ENCODE results near the gene MRPL33. TPM values are rescaled to one million over a fixed set of nuclear protein-coding genes. Genes with fewer than 3 reads are reported as not detected.
A peak's percentile ranks its signal among the peaks of the same experiment; 100 is the strongest.

The MRPL33 gene
- total RNA-seq, 1 donor from 2014 or later: 54.6 TPM

GRCh38 chr2:27727257-27727656 is 44.3 kb upstream of the MRPL33 start:
- no peak for TF ChIP-seq CTCF (conservative IDR thresholded peaks at IDR 0.05)
- H3K27me3 Mint-ChIP-seq: no peaks in the 10 kb centered on the region
- H3K27ac Mint-ChIP-seq: peak overlapping the region; percentile 20
- DNase-seq (ENCODE audit: extremely low spot score, unreplicated experiment): no peak
- H3K9me3 Mint-ChIP-seq: no peaks in the 10 kb centered on the region
- no peaks in the 10 kb centered on the region for H3K36me3 Mint-ChIP-seq
- H3K4me1 Mint-ChIP-seq (ENCODE audit: unreplicated experiment): peaks cover 27% of the 10 kb centered on the region
- H3K4me3 Mint-ChIP-seq: no peak overlapping the region

GRCh38 chr2:27728081-27728858 is 43.2 kb upstream of the MRPL33 start:
- TF ChIP-seq CTCF (conservative IDR thresholded peaks at IDR 0.05): no peak
- H3K9me3 Mint-ChIP-seq: no peaks in the 10 kb centered on the region
- H3K27me3 Mint-ChIP-seq: no peaks in the 10 kb centered on the region
- H3K4me3 Mint-ChIP-seq: no peak overlapping the region
- peak overlapping the region; percentile 61 for H3K27ac Mint-ChIP-seq
- peaks cover 24% of the 10 kb centered on the region for H3K4me1 Mint-ChIP-seq (ENCODE audit: unreplicated experiment)
- H3K36me3 Mint-ChIP-seq: no peaks in the 10 kb centered on the region
- DNase-seq (ENCODE audit: extremely low spot score, unreplicated experiment): no peak

- H3K27ac Mint-ChIP-seq: no peak overlapping the region
- DNase-seq (ENCODE audit: extremely low spot score, unreplicated experiment): no peak
- no peak for TF ChIP-seq CTCF (conservative IDR thresholded peaks at IDR 0.05)
- H3K27me3 Mint-ChIP-seq: no peaks in the 10 kb centered on the region
- peaks cover 20% of the 10 kb centered on the region for H3K4me1 Mint-ChIP-seq (ENCODE audit: unreplicated experiment)
- H3K9me3 Mint-ChIP-seq: no peaks in the 10 kb centered on the region
- H3K36me3 Mint-ChIP-seq: no peaks in the 10 kb centered on the region
- H3K4me3 Mint-ChIP-seq: no peak overlapping the region
These were observed 42.3 kb upstream of the MRPL33 start for GRCh38 chr2:27729198-27729597.

- DNase-seq (ENCODE audit: extremely low spot score, unreplicated experiment): no peak
- Mint-ChIP-seq H3K27me3 (peaks cover 4% of the 10 kb centered on the region), H3K4me3 (no peak overlapping the region), H3K36me3 (no peaks in the 10 kb centered on the region), H3K4me1 (ENCODE audit: unreplicated experiment) (peaks cover 20% of the 10 kb centered on the region), H3K9me3 (no peaks in the 10 kb centered on the region), H3K27ac (no peak overlapping the region)
- no peak for TF ChIP-seq CTCF (conservative IDR thresholded peaks at IDR 0.05)
These were observed 41.9 kb upstream of the MRPL33 start for GRCh38 chr2:27729614-27730013.

GRCh38 chr2:27730261-27730662 is 41.3 kb upstream of the MRPL33 start:
- H3K4me3 Mint-ChIP-seq: no peak overlapping the region
- H3K9me3 Mint-ChIP-seq: no peaks in the 10 kb centered on the region
- no peak overlapping the region for H3K27ac Mint-ChIP-seq
- no peak for DNase-seq (ENCODE audit: extremely low spot score, unreplicated experiment)
- peaks cover 15% of the 10 kb centered on the region for H3K4me1 Mint-ChIP-seq (ENCODE audit: unreplicated experiment)
- H3K27me3 Mint-ChIP-seq: peaks cover 8% of the 10 kb centered on the region
- no peak for TF ChIP-seq CTCF (conservative IDR thresholded peaks at IDR 0.05)
- no peaks in the 10 kb centered on the region for H3K36me3 Mint-ChIP-seq
